HepG2 (cell line): ENCODE measurements around the gene NUP153. TPM values are rescaled to one million over a fixed set of nuclear protein-coding genes. Genes with fewer than 3 reads are reported as not detected.
A peak's percentile ranks its signal among the peaks of the same experiment; 100 is the strongest.

ENCODE experiments used
- ATAC-seq: fragments of 200-7000 bp; cut with Tn5 transposase; 3 replicates; pipeline ENCODE4 v1.9.1; 2020; ENCODE audit warnings: mild to moderate bottlenecking, moderate library complexity
- BruUV-seq: library from RNA; stranded (reverse); fragments of 400-500 nt; replicated peaks from 2 replicates; lab custom pipeline; 2021; lab: Mats Ljungman, UMichigan
- CTCF ChIA-PET: fragments of 300-600 bp; formaldehyde crosslinking; extraction: SDS; loops from one replicate; lab custom pipeline; 2021; ENCODE audit warnings: low total read pairs, inconsistent platforms, low intra/inter-chr PET ratio; lab: Yijun Ruan, JAX
- POLR2A ChIA-PET: fragments of 350-600 bp; sonication (Branson Sonifier 250); formaldehyde crosslinking; loops from one replicate; lab custom pipeline; 2020; ENCODE audit warnings: antibody characterized with exemption, inconsistent platforms; lab: Yijun Ruan, JAX
- DNase-seq: peaks from one replicate; pipeline ENCODE4 v3.0.0-alpha.2; 2015; ENCODE audit warnings: low spot score
- FAIRE-seq: peaks from 3 replicates; lab custom pipeline; 2011; peaks lifted over from hg19 to GRCh38; lab: Jason Lieb, UNC
- H2AFZ ChIP-seq: one replicate; pipeline ENCODE4 v1.6.1; 2011; ENCODE audit warnings: low read length, inconsistent platforms
- H3K27ac ChIP-seq: fragments of 300-600 bp; 3 replicates; pipeline ENCODE4 v1.8.0; 2011; ENCODE audit warnings: mixed run types, mild to moderate bottlenecking, mixed read lengths, low read length, inconsistent platforms; ENCODE audit not compliant: insufficient read depth; ENCODE audit errors: extremely low read length
- H3K27me3 ChIP-seq, 2 experiments: fragments of 200-600 bp in 1 of 2; 2 replicates in 1 of 2; 3 replicates in 1 of 2; pipeline versions ENCODE4 v1.6.0 to v1.8.0; 2011; ENCODE audit warnings: low read length in 2 of 2, mild to moderate bottlenecking in 2 of 2, moderate library complexity in 2 of 2, inconsistent platforms in 1 of 2; ENCODE audit not compliant: insufficient read depth in 2 of 2, control insufficient read depth in 1 of 2
- H3K36me3 ChIP-seq, 2 experiments: fragments of 200-600 bp in 1 of 2; replicated peaks in 1 of 2; 2 replicates in 1 of 2; 3 replicates in 1 of 2; pipeline versions ENCODE4 v1.5.1 to v1.8.0; 2011; ENCODE audit warnings: low read length in 2 of 2, inconsistent platforms in 1 of 2; ENCODE audit not compliant: insufficient read depth in 2 of 2, control insufficient read depth in 1 of 2
- H3K4me1 ChIP-seq: 2 replicates; pipeline ENCODE4 v1.5.1; 2012; ENCODE audit warnings: low read length, inconsistent platforms; ENCODE audit not compliant: insufficient read depth
- H3K4me2 ChIP-seq: 2 replicates; pipeline ENCODE4 v1.6.0; 2011; ENCODE audit warnings: low read depth, low read length, inconsistent platforms
- H3K4me3 ChIP-seq, 3 experiments: fragments of 200-600 bp in 1 of 3; sonication (generic), shearing (Covaris generic) in 1 of 3; replicated peaks in 1 of 3; 2 replicates each; pipeline ENCODE4 v1.5.1; 2011 to 2016; ENCODE audit warnings: low read length in 3 of 3, inconsistent platforms in 2 of 3, low read depth in 2 of 3, mild to moderate bottlenecking in 2 of 3, control low read depth in 1 of 3, mixed read lengths in 1 of 3; ENCODE audit not compliant: insufficient read depth in 1 of 3
- H3K79me2 ChIP-seq: one replicate; pipeline ENCODE4 v1.6.1; 2011; ENCODE audit warnings: low read length, inconsistent platforms; ENCODE audit not compliant: insufficient read depth
- H3K9ac ChIP-seq: 2 replicates; pipeline ENCODE4 v1.6.0; 2011; ENCODE audit warnings: mild to moderate bottlenecking, low read depth, low read length, inconsistent platforms; ENCODE audit not compliant: insufficient read depth
- H3K9me3 ChIP-seq: 2 replicates; pipeline ENCODE4 v1.5.1; 2012; ENCODE audit warnings: mild to moderate bottlenecking, low read length
- H4K20me1 ChIP-seq: 2 replicates; pipeline ENCODE4 v1.6.0; 2011; ENCODE audit warnings: inconsistent platforms, mild to moderate bottlenecking, low read length, moderate library complexity; ENCODE audit not compliant: insufficient read depth
- BCL3 ChIP-seq: sonication (generic); formaldehyde crosslinking; IDR thresholded peaks from 2 replicates; pipeline ENCODE4 v1.5.1; 2020; ENCODE audit warnings: mild to moderate bottlenecking, missing genetic modification reagents, moderate library complexity
- BORCS8-MEF2B ChIP-seq: sonication (generic); formaldehyde crosslinking; IDR thresholded peaks from 2 replicates; pipeline ENCODE4 v1.8.0; 2022; ENCODE audit warnings: mild to moderate bottlenecking, missing genetic modification reagents
- HNF1A ChIP-seq, 2 experiments: sonication (generic) in 1 of 2; formaldehyde crosslinking in 1 of 2; IDR thresholded peaks; 2 replicates each; pipeline versions ENCODE4 v1.4.0 to v1.6.1; 2016 to 2020; ENCODE audit warnings: borderline replicate concordance in 1 of 2, low read depth in 1 of 2, mild to moderate bottlenecking in 1 of 2, missing genetic modification reagents in 1 of 2
- HNF1B ChIP-seq: sonication (generic); formaldehyde crosslinking; IDR thresholded peaks from 2 replicates; pipeline ENCODE4 v1.5.1; 2020; ENCODE audit warnings: mild to moderate bottlenecking, moderate library complexity, missing genetic modification reagents
- NCOA1 ChIP-seq: sonication (generic); formaldehyde crosslinking; IDR thresholded peaks from 2 replicates; pipeline ENCODE4 v1.9.0; 2021; ENCODE audit warnings: missing genetic modification reagents
- NR1H2 ChIP-seq: sonication (generic); formaldehyde crosslinking; IDR thresholded peaks from 2 replicates; pipeline ENCODE4 v1.8.1; 2022; ENCODE audit warnings: low read depth, missing genetic modification reagents, borderline replicate concordance
- PAWR ChIP-seq: sonication (generic); formaldehyde crosslinking; IDR thresholded peaks from 2 replicates; pipeline ENCODE4 v1.4.0; 2020; ENCODE audit warnings: missing genetic modification reagents, mild to moderate bottlenecking, borderline replicate concordance
- TEAD2 ChIP-seq: sonication (generic); formaldehyde crosslinking; IDR thresholded peaks from 2 replicates; pipeline ENCODE4 v1.9.0; 2021; ENCODE audit warnings: missing genetic modification reagents
- ZMYM4 ChIP-seq: sonication (generic); formaldehyde crosslinking; IDR thresholded peaks from 2 replicates; pipeline ENCODE4 v1.8.1; 2023; ENCODE audit warnings: mild to moderate bottlenecking, missing genetic modification reagents
- WGBS: methylation state at CpG from one replicate; pipeline ENCODE4 v1.1.6; 2017; ENCODE audit warnings: low lambda C conversion rate; 5-methylcytosine and 5-hydroxymethylcytosine counted together
- in situ Hi-C: cut with HindIII; loops from 2 replicates; pipeline ENCODE4 v1.10.0; 2017; ENCODE audit warnings: low pct_unique_long_range_greater_than_20kb; ENCODE audit not compliant: extremely low pct_ligation_motif_present
- intact Hi-C: fragments of 100-400 bp; cut with micrococcal nuclease; formaldehyde crosslinking; loops from one replicate; pipeline ENCODE4 v1.10.0; 2022; ENCODE audit not compliant: unreplicated experiment
- polyA plus RNA-seq, 8 experiments: library from polyadenylated mRNA; depleted of rRNA in 3 of 8; stranded (reverse) in 7 of 8; unstranded in 1 of 8; fragments of >200 nt; fragmentation: Illumina TruSeq in 4 of 8; extraction: Trizol in 4 of 8; gene quantifications; 2 replicates each; pipeline versions ENCODE4 v1.2.1 to v1.2.3, GENCODE V29; 2011 to 2016; ENCODE audit warnings: low read depth in 4 of 8, missing spikeins in 1 of 8, mixed read lengths in 1 of 8; ENCODE audit not compliant: insufficient read depth in 1 of 8
- total RNA-seq, 5 experiments: library from RNA; depleted of rRNA; stranded (reverse); fragments of >200 nt; fragmentation: Illumina TruSeq; extraction: Trizol; gene quantifications; 2 replicates each; pipeline ENCODE4 v1.2.3, GENCODE V29; 2016; ENCODE audit warnings: low read depth in 1 of 5

The NUP153 gene
- total and polyA plus RNA-seq, 2 of the 13 experiments (the other 11 are each of a cell fraction or from before 2014, with no cell fraction given) = 29.8 to 55.2 TPM

GRCh38 chr6:17624396-17624795 is 82.3 kb downstream of the NUP153 start (continued):
- TF ChIP-seq HNF1A (IDR thresholded peaks at IDR 0.05; ENCODE audit: low read depth) (no peak), HNF1A (CRISPR knock-in tag; IDR thresholded peaks at IDR 0.05; ENCODE audit: borderline replicate concordance) (no peak)

GRCh38 chr6:17622144-17622543 is 84.6 kb downstream of the NUP153 start:
- Histone ChIP-seq H3K9me3 (no peaks in the 10 kb centered on the region), H2AFZ (no peak overlapping the region), H3K4me3 (no peak overlapping the region), H3K79me2 (peaks cover 9% of the 10 kb centered on the region), H4K20me1 (no peaks in the 10 kb centered on the region), H3K36me3 (peaks cover 13 to 82% of the 10 kb centered on the region in 2 experiments), H3K27ac (no peak overlapping the region), H3K9ac (no peak overlapping the region), H3K4me2 (no peak overlapping the region), H3K27me3 (no peaks in the 10 kb centered on the region), H3K4me1 (no peaks in the 10 kb centered on the region)
- intact Hi-C loops = no loop called here
- 96% methylated on average over 5 of the region's 5 CpGs for WGBS
- FAIRE-seq (no peak), DNase-seq (no peak), ATAC-seq (peak; percentile 43; the same call in 2 of the 3 replicates)
- in situ Hi-C loops = no loop called here
- CTCF ChIA-PET = no interaction called here
- TF ChIP-seq NR1H2 (CRISPR knock-in tag) (no peak), PAWR (CRISPR knock-in tag) (no peak), ZMYM4 (no peak), HNF1B (CRISPR knock-in tag) (no peak), BORCS8-MEF2B (CRISPR knock-in tag) (no peak), TEAD2 (CRISPR knock-in tag) (no peak), BCL3 (no peak), NCOA1 (CRISPR knock-in tag) (no peak)
- POLR2A ChIA-PET = no interaction called here
- TSS peak; percentile 13 for BruUV-seq
